Measurements from ENCODE around the gene FAM168A. TPM values are rescaled to one million over a fixed set of nuclear protein-coding genes. Genes with fewer than 3 reads are reported as not detected.

Gene FAM168A
- total RNA-seq, 1 experiment from 2014 or later = 21.1 TPM

DNA sequence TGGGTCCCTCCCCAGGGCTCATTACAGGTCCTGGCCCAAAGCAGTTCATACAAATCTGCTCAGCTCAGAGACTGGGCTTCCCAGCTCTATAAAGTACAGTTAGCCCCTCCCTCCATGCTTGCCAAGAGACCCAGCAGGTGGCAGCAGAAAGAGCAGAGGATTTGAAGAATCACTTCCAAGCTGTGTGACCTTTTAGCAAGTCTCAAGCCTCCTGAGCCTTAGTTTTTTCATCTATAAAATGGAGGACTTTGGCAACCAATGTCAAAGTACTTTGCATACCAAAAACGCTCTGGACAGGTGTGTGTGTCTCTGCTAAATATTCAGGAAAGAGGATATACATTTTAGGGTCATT is 195.1 kb downstream of the FAM168A start:
- Histone ChIP-seq H4K20me1 (ENCODE audit: control insufficient read depth, insufficient read depth, insufficient read length) (no peaks in the 10 kb centered on the region), H2AK5ac (ENCODE audit: insufficient read length, low read length) (no peak overlapping the region), H3K56ac (ENCODE audit: insufficient read length, low read depth, low read length) (no peak overlapping the region), H2BK12ac (ENCODE audit: insufficient read length, low read depth, low read length) (no peak overlapping the region), H3K23me2 (ENCODE audit: insufficient read length, low read depth, low read length, poor library complexity, severe bottlenecking) (no peaks in the 10 kb centered on the region), H2BK120ac (ENCODE audit: low read depth, low read length, poor library complexity, severe bottlenecking) (no peak overlapping the region), H3K4me2 (ENCODE audit: insufficient read depth, insufficient read length, low read length) (no peak overlapping the region), H3K27me3 (ENCODE audit: insufficient read depth, low read length) (no peaks in the 10 kb centered on the region), H3K18ac (ENCODE audit: insufficient read length, low read depth, low read length) (no peak overlapping the region), H3K9me3 (ENCODE audit: control insufficient read depth, low read depth, low read length) (no peaks in the 10 kb centered on the region), H2AFZ (ENCODE audit: low read length) (no peak overlapping the region), H3K9ac (ENCODE audit: extremely low read depth, insufficient read length, low read length) (no peak overlapping the region), H2BK15ac (ENCODE audit: low read depth, low read length) (no peak overlapping the region), H4K5ac (ENCODE audit: insufficient read length, low read depth, low read length) (no peak overlapping the region), H2BK20ac (ENCODE audit: low read depth, low read length, poor library complexity, severe bottlenecking) (no peak overlapping the region), H4K8ac (replicated peaks; ENCODE audit: insufficient read length, low read depth, low read length) (no peak overlapping the region), H3K79me2 (ENCODE audit: insufficient read depth, low read length) (no peaks in the 10 kb centered on the region), H4K91ac (ENCODE audit: insufficient read length, low read depth, low read length) (no peak overlapping the region), H3K79me1 (ENCODE audit: insufficient read depth, low read depth, low read length, poor library complexity, severe bottlenecking) (no peaks in the 10 kb centered on the region), H3K14ac (ENCODE audit: insufficient read depth, low read length) (no peak overlapping the region), H2BK5ac (ENCODE audit: insufficient read length, low read length) (no peak overlapping the region), H3K4ac (ENCODE audit: low read depth, low read length) (no peak overlapping the region), H3K23ac (ENCODE audit: insufficient read length, low read depth, low read length) (no peak overlapping the region), H3T11ph (ENCODE audit: low read length) (no peak overlapping the region), H3K27ac (ENCODE audit: insufficient read length, low read depth, low read length) (no peak overlapping the region), H3K4me1 (ENCODE audit: insufficient read depth, low read length) (no peaks in the 10 kb centered on the region)
- Mint-ChIP-seq H3K27me3 (ENCODE audit: low read depth) (no peaks in the 10 kb centered on the region), H3K4me1 (peaks cover 22 to 28% of the 10 kb centered on the region in 2 experiments), H3K4me3 (no peak overlapping the region), H3K27ac (0 out of 7 replicates have a peak overlapping the region, but pooled peaks of 1 of the 3 experiments have one; percentile 40), H3K9me3 (no peaks in the 10 kb centered on the region), H3K36me3 (ENCODE audit: insufficient read depth in 1 of 3, low read depth in 3 of 3) (peaks cover 0 to 18% (median 14%) of the 10 kb centered on the region in 3 experiments; a peak in 6 of 7 replicates)
- DNase-seq = no peak
- TF ChIP-seq, protein P1, sequence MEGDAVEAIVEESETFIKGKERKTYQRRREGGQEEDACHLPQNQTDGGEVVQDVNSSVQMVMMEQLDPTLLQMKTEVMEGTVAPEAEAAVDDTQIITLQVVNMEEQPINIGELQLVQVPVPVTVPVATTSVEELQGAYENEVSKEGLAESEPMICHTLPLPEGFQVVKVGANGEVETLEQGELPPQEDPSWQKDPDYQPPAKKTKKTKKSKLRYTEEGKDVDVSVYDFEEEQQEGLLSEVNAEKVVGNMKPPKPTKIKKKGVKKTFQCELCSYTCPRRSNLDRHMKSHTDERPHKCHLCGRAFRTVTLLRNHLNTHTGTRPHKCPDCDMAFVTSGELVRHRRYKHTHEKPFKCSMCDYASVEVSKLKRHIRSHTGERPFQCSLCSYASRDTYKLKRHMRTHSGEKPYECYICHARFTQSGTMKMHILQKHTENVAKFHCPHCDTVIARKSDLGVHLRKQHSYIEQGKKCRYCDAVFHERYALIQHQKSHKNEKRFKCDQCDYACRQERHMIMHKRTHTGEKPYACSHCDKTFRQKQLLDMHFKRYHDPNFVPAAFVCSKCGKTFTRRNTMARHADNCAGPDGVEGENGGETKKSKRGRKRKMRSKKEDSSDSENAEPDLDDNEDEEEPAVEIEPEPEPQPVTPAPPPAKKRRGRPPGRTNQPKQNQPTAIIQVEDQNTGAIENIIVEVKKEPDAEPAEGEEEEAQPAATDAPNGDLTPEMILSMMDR (conservative IDR thresholded peaks at IDR 0.05) = 0 out of 3 replicates have a peak, but pooled peaks have one; percentile 9
- no CpG with 5 or more reads among the region's 1 CpG for WGBS (ENCODE audit: extremely low coverage, insufficient read length, low lambda C conversion rate)
